Activated CD4-positive, alpha-beta T cell treated with anti-CD3 and anti-CD28 coated beads, Interleukin-2, amount 50 U/mL, for 24 hours (primary cell): Measurements from ENCODE around the gene COX5A.
"Not testable (repeated sequence)": the region's sequence is repeated elsewhere in the genome, so short reads cannot be mapped to it uniquely, and the experiment has no call there.

Experiments
- DNase-seq, 2 donors: peaks; one replicate each; pipeline ENCODE4 v3.0.0-alpha.2; 2020; ENCODE audit warnings: low read depth in 1 of 2, low spot score in 1 of 2

Gene COX5A

DNA sequence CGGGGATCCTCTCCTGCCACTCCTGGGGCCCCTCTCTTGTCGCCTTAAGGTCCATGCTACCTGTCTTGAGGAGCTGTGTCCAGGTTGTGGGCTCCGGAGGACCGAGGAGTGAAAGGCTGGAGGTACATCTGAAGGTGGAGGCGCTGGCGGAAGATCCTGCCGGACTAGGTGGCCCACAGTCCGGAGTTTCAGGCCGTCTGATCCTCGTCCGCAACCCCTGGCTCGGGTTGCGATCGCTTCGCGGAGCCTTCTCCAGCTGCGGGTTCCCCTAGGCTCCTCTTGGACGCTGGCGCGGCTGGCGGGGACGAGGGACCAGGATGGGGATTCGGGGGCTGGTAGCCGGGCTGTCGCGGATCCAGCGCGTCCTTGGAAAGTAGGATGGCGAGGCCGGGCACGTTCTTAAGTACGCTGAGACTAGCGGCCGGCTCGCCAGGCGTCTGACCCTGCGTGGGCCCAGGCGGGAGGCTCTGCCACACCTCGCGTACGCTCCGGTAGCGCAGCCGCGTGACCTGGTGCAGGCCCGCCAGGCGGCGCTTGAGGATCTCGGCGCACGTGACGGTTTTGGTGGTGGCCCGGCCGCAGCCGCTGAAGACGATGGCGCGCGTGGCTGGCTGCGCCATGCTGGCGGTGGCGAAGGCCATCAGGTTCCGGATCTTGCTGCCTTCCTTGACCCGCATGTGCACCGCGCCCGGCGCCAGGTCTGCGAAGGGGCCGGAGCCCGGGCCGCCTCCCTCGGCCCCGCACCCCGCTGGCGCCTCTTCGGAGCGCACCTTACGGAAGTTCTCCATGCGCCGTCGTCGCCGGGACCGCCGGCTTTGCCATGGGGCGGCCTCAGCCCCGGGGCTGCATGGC is 18.1 kb upstream of the COX5A start:
- peak; percentile 43 to 52 for DNase-seq

DNA sequence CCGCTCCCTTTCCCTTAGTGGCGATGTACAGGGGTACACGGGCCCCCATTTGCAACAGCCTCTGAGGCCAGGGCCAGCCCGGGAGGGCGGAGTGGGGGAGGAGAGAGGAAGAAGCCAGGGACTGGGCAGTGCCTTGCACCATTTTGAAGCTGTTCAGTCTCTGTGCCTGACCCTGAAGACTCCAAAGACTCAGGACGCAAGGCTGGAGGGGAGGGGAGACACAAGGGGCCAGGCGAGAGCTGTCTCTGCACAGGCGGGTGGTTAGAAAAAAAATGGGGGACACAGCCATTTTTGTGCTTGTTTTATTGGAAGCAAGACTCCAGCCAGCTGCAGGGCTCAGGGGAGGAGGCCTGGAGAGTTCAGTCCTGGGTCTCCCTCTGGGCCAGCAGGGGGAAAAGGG is 17.1 kb upstream of the COX5A start:
- no peak for DNase-seq

DNA sequence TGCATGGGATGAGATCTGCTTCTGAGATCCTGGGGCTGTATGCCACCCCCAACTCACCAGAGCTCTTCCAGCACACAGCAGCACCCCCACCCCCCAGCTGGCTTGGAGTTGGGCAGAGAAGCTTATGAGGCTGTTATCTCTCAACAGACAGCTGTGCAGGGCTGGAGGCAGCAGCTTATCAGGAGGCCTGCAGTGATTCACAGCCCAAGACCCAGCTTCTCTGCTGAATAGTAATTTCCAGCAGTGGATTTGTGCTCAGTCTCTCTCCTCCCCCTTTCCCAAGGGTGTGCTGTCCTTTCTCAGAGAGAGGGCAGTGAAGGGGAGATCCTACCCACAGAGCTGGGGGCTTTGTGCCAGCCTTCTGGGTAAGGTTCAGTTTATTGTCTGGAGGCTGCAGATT is 16.6 kb upstream of the COX5A start:
- no peak for DNase-seq

DNA sequence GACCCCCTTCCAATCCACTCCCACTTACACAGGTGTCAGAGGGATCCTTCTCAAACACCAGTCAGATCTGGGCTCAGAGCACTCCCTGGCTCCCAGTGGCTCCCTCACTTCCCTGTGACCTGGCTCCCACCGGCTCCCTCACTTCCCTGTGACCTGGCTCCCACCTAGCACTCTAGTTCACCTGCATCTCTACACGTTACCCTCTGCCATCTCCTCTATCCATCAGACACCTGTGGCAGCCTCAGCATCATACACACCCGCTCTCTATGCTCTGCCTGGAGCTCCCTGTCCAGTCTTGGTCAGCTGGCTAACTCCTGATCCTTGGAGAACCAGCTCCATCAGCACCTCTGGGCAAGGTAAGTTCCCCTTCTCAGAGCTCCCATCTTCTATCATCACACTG is 13.1 kb upstream of the COX5A start:
- no peak for DNase-seq

DNA sequence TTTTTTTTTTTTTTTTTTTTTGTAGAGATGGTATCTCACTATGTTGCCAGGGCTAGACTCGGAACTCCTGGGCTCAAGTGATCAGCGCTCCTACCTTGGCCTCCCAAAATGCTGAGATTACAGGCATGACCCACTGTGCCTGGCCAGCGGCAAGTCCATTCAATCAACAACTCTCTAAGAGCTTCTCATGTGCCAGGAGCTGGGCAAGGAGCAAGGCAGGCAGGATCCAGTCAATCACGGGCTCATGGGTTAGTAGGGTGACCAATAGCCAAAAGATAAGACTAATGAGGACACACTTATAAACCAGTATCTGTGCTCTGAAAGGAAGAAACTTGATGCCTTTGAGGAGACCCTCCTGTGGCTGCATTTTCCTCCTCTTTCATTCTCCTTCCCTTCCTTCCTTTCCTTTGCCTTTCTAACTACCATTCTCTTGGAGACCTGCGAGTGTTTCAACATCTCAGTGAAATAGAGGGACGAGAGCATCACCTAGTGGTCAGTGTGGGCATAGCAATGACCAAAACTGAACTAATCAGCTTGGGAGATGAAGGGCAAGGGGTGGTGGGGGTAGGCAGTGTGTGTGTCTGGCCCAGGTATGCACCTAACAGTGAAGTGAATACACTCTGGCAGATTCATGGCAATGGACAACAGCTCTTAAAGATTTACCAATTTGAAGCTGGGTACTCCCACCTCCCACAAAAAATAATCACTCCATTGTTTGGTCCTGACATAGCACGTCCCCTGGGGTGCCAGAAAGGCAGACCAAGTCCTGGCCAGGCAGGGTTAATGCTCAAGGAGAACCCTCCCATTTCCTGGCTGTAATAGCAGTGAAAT is 12.4 kb upstream of the COX5A start:
- peak; percentile 74 to 79 for DNase-seq

DNA sequence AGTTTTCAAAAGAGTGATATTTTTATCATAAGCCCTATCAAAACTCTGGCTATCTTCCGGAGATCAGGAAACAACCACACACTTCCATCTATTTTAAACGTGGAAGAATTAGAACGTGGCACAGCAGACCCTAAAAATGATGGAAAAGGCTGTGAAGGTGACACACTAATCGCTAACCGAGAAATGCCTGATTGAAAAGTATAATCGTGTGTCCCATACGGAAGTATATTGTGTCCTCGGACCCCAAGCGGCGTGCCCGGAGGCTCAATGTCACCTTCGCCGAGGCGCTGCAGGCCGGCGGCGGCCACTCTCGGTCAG is 642 bp downstream of the COX5A start:
- DNase-seq, result no peak

DNA sequence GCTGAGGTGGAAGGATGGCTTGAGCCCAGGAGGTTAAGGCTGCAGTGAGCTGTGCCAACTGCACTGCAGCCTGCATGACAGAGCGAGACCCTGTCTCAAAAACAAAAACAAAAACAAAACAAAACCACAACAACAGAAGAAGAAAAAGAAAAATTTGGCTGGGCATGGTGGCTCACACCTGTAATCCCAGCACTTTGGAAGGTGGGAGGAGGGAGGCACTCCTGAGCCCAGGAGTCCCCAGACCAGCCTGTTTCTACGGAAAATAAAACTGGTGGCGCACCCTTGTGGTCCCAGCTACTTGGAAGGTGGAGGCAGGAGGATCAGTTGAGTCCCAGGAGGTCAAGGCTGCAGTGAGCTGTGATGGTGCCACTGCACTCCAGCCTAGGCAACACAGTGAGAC is 2.7 kb downstream of the COX5A start:
- not testable (repeated sequence) for DNase-seq

DNA sequence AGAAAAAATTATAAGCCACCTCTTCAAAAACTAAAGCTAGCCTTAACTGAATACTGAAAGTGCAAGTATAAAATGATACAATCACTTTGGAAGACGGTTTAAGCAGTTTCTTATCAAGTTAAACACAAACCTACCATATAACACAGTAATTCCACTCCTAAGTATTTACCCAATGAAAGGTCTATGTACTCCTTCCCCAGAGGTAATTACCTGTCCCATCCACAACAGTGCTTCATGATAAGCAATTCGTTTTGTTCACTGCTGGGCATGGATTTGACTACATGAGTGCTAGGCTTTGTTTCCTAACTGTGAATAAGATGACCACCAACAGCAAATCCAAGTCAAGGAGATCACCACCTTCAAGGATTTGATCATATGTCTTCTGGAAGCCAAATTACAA is 4.3 kb downstream of the COX5A start:
- no peak for DNase-seq

DNA sequence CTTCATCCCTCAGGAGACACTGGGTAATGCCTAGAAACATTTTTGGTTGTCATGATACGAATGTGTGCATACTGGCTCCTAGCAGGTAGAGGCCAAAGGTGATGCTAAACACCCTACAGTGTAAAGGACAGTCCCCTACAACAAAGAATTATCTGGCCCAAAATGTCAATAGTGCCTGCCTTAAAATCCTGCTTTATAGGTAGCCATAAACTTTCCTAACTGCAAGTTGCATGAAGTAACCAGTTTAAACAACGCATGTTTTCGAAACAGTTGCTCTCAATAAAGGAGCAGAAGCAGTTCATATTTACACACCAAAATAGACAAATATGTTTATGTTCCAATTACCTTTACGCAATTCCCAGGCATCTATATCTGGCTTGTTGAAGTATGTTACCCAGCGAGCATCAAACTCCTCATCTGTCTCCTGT is 9.1 kb downstream of the COX5A start:
- DNase-seq, result no peak

DNA sequence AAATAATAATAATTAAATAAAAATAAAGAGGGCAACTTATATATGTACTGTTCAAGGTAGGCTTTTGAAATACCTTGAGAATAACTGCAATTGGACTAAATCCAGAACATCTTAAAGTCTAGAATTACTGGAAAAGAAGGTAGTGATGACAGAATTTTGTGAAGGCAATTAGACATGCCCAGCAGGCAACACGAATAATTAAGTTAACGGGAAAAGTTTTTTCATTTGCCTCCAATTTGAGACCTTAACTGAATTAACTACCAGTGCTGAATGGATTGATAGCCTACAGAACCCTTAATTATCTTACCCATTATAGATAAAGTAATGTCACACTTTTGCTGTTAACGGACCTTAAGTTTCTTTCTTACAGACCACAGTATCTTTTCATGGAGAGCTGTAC is 13.3 kb downstream of the COX5A start:
- no peak for DNase-seq

DNA sequence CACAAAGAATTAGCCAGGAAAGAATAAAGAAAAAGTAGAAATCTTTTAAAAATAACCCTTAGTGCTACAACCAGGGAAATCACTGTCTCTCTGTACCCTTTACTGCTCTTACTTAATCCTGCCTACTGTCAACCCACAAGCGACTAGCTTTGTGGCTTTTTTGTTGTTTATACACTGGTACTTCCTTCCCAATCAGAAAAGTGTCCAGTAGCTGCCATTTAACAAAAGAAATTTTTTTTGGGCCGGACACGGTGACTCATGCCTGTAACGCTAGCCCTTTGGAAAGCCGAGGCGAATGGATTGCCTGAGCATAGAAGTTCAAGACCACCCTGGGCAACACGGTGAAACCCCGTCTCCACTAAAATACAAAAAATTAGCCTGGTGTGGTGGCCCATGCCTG is 17.4 kb downstream of the COX5A start:
- no peak for DNase-seq

DNA sequence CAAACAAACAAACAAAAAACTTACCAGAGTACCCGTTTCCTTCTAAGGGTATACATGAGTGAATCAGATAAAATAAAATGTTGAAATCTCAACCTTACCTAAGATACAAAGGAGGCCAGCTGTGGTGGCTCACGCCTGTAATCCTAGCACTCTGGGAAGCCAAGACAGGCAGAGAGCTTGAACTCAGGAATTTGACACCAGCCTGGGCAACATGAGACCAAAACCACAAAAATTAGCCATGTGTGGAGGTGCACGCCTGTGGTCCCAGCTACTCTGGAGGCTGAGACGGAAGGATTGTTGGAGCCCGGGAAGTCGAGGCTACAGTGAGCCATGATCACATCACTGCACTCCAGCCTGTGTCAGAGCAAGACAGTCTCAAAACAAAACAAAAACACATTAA is 20.2 kb downstream of the COX5A start:
- DNase-seq, result no peak

DNA sequence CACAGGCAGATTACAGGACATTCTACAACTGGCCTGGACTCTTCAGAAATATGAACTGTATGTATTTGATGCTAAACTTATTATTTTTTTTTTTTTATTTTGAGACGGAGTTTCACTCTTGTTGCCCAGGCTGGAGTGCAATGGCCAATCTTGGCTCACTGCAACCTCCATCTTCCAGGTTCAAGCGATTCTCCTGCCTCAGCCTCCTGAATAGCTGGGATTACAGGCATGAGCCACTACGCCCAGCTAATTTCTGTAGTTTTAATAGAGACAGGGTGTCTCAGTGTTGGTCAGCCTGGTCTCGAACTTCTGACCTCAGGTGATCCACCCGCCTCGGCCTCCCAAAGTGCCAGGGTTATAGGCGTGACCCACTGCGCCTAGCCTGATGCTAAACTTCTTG is 24.1 kb downstream of the COX5A start:
- DNase-seq, result not testable (repeated sequence)

DNA sequence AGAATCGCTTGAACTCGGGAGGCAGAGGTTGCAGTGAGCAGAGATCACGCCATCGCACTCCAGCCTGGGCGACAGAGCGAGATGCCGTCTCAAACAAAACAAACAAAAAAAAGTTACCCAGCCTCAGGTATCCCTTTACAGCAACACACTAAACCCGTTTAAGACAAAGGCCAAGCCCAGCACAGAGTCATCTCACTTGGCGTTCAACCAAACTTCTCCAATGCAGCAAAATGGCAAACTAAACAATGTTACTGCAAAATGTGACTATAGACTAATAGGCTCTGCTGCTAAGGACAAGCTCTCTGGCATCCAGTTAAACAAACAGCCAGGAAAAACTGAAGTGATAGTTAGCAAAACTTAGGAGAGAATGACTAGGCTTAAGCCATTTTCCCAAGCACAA is 24.8 kb downstream of the COX5A start:
- DNase-seq, result no peak

DNA sequence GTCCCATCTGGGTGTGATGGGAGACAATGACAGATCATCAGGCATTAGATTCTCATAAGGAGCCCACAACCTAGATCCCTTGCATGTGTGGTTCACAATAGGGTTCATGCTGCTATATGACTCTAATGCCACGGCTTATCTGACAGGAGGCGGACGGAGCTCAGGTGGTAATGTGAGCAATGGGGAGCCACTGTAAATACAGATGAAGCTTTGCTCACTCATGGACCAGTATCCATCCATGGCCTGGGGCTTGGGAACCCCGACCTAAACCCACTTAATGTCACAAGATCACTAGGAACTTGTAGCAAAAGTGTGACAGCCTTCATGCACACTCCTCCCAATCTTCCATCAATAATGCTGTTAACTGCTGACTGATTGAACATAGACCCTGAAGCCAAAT is 29.2 kb downstream of the COX5A start:
- DNase-seq, result no peak

DNA sequence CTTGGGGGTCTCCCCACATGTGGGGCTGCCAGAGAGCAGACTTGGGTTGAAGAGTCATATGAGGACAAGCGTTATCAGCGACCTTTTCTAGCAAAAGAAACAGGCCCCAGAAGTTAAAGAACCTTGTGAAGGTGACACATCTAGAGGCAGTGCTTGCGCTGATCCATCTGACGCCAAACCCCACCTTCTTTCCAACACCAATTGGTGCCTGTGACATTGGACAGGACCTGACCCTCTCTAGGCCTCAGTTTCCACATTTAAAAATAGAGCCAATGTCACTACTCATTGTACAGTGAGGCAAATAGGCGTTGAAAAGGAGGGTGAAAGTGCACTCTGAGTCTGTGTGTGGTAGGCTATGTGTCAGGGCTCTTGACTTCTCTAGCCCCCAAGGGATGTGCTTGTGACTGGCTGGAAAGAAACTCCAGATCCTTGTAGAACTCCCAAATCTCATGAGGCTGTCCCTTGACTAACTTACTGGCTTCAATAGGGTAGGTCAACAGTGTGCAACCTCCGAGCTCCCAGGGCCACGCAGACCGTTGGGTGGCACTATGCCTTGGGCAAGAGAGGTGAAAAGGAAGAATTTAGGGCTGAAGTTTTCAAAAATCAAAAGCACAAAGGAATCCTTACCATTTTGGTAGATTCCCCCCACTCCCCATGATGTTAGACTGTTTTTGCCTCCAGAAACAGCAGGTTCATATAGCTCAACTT is 30.6 kb downstream of the COX5A start:
- DNase-seq, result no peak

DNA sequence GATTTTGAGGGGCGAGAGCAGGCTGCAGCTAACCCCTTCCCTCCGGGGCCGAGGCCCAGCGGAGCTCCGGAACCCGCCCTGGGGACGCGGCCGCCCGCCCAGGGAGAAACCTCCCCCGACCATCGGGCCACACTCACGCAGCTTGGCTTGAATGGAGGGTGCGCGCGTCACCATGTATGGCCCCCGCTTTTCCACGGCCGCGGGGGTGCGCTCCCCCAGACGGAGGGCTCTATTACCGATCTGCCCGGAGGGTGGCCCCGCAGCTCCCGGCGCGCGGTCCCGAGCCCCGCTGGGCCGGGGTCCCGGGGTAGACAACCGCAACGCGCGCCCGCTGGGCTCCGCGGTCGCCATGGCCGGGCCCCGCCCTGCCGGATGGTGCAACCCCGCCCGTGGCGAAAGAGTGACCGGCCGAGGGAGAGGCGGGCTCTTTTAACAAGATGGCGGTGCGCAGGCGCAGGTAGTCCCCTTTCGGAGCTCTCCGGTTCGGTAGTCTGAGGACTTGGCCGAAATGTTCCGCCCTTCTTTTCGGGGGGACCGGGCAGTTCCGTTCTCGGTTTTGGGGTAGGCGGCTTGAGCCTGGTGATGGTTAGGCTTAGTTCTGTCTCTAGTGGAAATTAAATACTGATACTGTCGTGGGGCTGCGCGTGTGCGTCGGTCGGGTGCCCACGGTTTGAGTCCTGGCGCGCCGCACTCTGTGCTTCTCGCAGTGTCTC is 31.3 kb downstream of the COX5A start, which contains the start of gene FAM219B:
FAM219B (minus strand) TSS at position 402 of the 713 bp plus-strand sequence; CDS start at position 351, 51 bp downstream.
- DNase-seq, result peak; percentile 47 to 66

DNA sequence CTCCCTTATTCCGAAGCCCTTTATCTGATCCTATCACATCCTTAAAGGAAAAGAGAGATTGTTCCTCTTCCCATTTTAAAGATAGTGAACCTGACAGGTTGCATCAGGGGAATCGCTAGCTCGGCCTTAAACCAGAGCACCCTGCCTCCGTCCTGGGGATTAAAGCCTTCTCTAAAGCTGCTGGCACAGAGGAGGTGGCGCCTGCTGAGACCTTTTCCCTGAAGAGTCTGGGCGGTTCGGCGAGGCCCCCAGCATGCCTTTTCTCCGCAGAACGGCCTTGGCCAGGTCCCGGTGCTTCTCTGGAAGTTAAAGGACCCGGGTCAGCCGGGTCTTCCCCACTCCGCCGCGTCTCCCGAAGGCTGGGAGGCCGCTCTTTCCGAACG is 31.8 kb downstream of the COX5A start:
- peak; percentile 13 to 15 for DNase-seq

DNA sequence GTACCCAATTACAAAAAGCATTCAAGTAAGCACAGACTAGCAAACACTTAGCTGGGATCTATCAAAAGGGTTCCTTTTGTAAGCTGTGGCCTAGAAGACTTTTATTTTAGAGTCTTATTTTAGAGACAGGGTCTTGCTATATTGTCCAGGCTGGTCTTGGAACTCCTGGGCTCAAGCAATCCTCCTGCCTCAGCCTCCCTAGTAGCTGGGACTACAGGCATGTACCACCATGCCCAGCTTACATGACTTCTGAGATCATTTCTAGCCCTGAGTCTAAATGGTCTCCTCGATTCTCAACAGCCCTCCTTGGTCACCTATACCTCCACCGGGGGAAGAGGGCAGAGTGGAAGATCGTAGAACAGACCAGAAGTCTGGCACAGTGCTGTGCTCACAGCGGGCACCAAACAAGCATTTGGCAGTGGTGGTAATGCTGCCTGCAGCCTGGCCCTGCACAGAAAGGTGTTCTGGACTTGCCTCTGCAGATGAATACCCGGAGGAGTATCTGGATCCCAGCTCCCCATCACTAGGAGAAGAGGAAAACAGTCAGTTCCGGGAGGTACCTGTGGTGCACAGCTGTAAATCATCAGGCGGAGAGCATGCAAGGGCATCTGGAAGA is 33.6 kb downstream of the COX5A start:
- DNase-seq, result no peak

DNA sequence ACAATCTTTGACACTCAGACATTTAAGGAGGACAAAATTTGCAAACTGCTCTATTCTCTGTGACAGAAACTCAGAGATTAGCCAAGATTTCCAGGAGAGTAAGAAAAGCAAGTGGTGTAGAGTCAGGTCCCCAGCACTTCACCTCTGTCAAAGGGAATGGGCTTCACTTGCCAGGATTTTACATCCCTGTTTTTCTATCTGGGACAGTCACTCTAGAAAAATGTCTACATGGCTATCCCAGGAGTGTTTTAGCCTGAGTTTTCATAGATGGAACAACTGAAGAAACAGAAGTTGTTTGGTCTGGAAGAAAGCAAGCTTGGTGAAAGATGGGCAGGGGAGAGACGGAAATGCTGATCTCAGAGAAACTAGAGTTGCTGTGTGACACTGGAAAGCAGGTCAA is 34.2 kb downstream of the COX5A start:
- DNase-seq, result no peak
